K562 (cell line): ENCODE measurements around the gene PRPF6. TPM values are rescaled to one million over a fixed set of nuclear protein-coding genes. Genes with fewer than 3 reads are reported as not detected.

Experiments used
- ATF3 ChIP-seq, 2 experiments: fragments of 450-650 bp in 1 of 2; sonication (generic) in 1 of 2; formaldehyde crosslinking in 1 of 2; IDR thresholded peaks in 1 of 2; conservative IDR thresholded peaks in 1 of 2; 2 replicates each; pipeline versions ENCODE4 v1.6.1 to v1.8.1; 2016 to 2023; ENCODE audit warnings: mild to moderate bottlenecking in 2 of 2, moderate library complexity in 2 of 2, inconsistent platforms in 1 of 2, missing genetic modification reagents in 1 of 2
- CBX8 ChIP-seq: fragments of 200-600 bp; sonication (generic); IDR thresholded peaks from 2 replicates; pipeline ENCODE4 v1.6.1; 2012; ENCODE audit warnings: borderline replicate concordance, mixed run types, low read depth, mild to moderate bottlenecking, moderate library complexity, mixed read lengths, low read length, control low read depth, inconsistent platforms; ENCODE audit not compliant: poor library complexity, severe bottlenecking; ENCODE audit errors: extremely low read depth
- ELK3 ChIP-seq: fragments of 450-650 bp; formaldehyde crosslinking; IDR thresholded peaks from 2 replicates; pipeline ENCODE4 v1.4.0; 2020; ENCODE audit warnings: mild to moderate bottlenecking
- EP400 ChIP-seq: fragments of 450-650 bp; IDR thresholded peaks from 2 replicates; pipeline ENCODE4 v1.6.1; 2017; ENCODE audit warnings: antibody characterized with exemption, mild to moderate bottlenecking, moderate library complexity
- FIP1L1 ChIP-seq: fragments of 200-400 bp; formaldehyde crosslinking; IDR thresholded peaks from 2 replicates; pipeline ENCODE4 v1.6.1; 2018; ENCODE audit warnings: mild to moderate bottlenecking, low read depth, low read length; ENCODE audit not compliant: poor library complexity, severe bottlenecking
- FUS ChIP-seq: fragments of 200-400 bp; formaldehyde crosslinking; optimal IDR thresholded peaks from 2 replicates; pipeline ENCODE3; 2017; ENCODE audit warnings: low read depth, low read length
- MAFK ChIP-seq: IDR thresholded peaks from 2 replicates; pipeline ENCODE4 v1.6.1; 2011; ENCODE audit warnings: low read length, improper control_type of control experiment
- MAX ChIP-seq: sonication (generic); formaldehyde crosslinking; IDR thresholded peaks from 2 replicates; pipeline ENCODE4 v1.9.0; 2022; ENCODE audit warnings: mild to moderate bottlenecking, missing genetic modification reagents
- MAZ ChIP-seq, 2 experiments: fragments of 450-650 bp in 1 of 2; sonication (generic) in 1 of 2; formaldehyde crosslinking; IDR thresholded peaks in 1 of 2; conservative IDR thresholded peaks in 1 of 2; 2 replicates each; pipeline versions ENCODE4 v1.4.0 to v1.5.0; 2020; ENCODE audit warnings: mild to moderate bottlenecking in 1 of 2, missing genetic modification reagents in 1 of 2
- NCOA4 ChIP-seq: fragments of 450-650 bp; IDR thresholded peaks from 2 replicates; pipeline ENCODE4 v1.6.1; 2018; ENCODE audit warnings: mild to moderate bottlenecking; ENCODE audit not compliant: partially characterized antibody
- NRF1 ChIP-seq, 2 experiments: fragments of 450-650 bp; IDR thresholded peaks in 1 of 2; conservative IDR thresholded peaks in 1 of 2; 2 replicates each; pipeline ENCODE4 v1.6.1; 2014; ENCODE audit warnings: mild to moderate bottlenecking in 2 of 2
- RAD51 ChIP-seq: fragments of 450-650 bp; IDR thresholded peaks from 2 replicates; pipeline ENCODE4 v1.7.1; 2016; ENCODE audit warnings: low read depth, mild to moderate bottlenecking, borderline replicate concordance
- TBL1XR1 ChIP-seq, 2 experiments: IDR thresholded peaks; 2 replicates each; pipeline ENCODE4 v1.6.1; 2012; ENCODE audit warnings: improper control_type of control experiment in 2 of 2, low read length in 2 of 2, mild to moderate bottlenecking in 1 of 2
- TCF3 ChIP-seq: sonication (generic); formaldehyde crosslinking; IDR thresholded peaks from 2 replicates; pipeline ENCODE4 v1.4.0; 2020; ENCODE audit warnings: mild to moderate bottlenecking, missing genetic modification reagents
- TCF7 ChIP-seq: sonication (generic); IDR thresholded peaks from 2 replicates; pipeline ENCODE4 v1.6.1; 2016; ENCODE audit warnings: antibody characterized with exemption, borderline replicate concordance
- ZC3H11A ChIP-seq: IDR thresholded peaks from 2 replicates; pipeline ENCODE4 v1.6.1; 2012; ENCODE audit warnings: low read depth, low read length, improper control_type of control experiment
- ZNF239 ChIP-seq: fragments of 250-450 bp; sonication (Bioruptor Pico); IDR thresholded peaks from 2 replicates; pipeline ENCODE4 v1.4.0; 2020; ENCODE audit warnings: mild to moderate bottlenecking
- ZNF263 ChIP-seq: sonication (generic); formaldehyde crosslinking; IDR thresholded peaks from 2 replicates; pipeline ENCODE4 v1.8.0; 2022; ENCODE audit warnings: mild to moderate bottlenecking, missing genetic modification reagents, borderline replicate concordance
- ZNF282 ChIP-seq: sonication (generic); formaldehyde crosslinking; IDR thresholded peaks from 2 replicates; pipeline ENCODE4 v1.8.1; 2023; ENCODE audit warnings: missing genetic modification reagents
- ZNF354B ChIP-seq: fragments of 250-450 bp; sonication (Bioruptor Pico); IDR thresholded peaks from 2 replicates; pipeline ENCODE4 v1.4.0; 2020
- ZNF76 ChIP-seq: fragments of 250-450 bp; sonication (Bioruptor Pico); IDR thresholded peaks from 2 replicates; pipeline ENCODE4 v1.4.0; 2020; ENCODE audit warnings: mild to moderate bottlenecking, moderate library complexity, borderline replicate concordance
- ZNF79 ChIP-seq: fragments of 250-450 bp; sonication (Bioruptor Pico); IDR thresholded peaks from 2 replicates; pipeline ENCODE4 v1.4.0; 2020; ENCODE audit warnings: low read depth, mild to moderate bottlenecking, moderate library complexity
- polyA plus RNA-seq, 8 experiments: library from polyadenylated mRNA; depleted of rRNA in 4 of 8; stranded (reverse) in 5 of 8; unstranded in 3 of 8; fragments of >200 nt; fragmentation: Nextera tagmentation in 2 of 8; fragmentation: Illumina TruSeq in 1 of 8; extraction: Ambion mirVana in 2 of 8; extraction: Trizol in 1 of 8; gene quantifications; 2 replicates each; pipeline versions ENCODE4 v1.2.1 to v1.2.3, GENCODE V29; 2011 to 2014; ENCODE audit warnings: inconsistent platforms in 1 of 8, missing spikeins in 1 of 8
- total RNA-seq, 7 experiments: library from RNA; depleted of rRNA in 6 of 7; stranded (reverse); fragments of >200 nt in 6 of 7; fragmentation: Illumina TruSeq in 2 of 7; extraction: Trizol in 2 of 7; gene quantifications; 2 replicates each; pipeline versions ENCODE4 v1.2.1 to v1.2.3, GENCODE V29; 2011 to 2021; ENCODE audit warnings: low replicate concordance in 1 of 7

PRPF6 gene
- total and polyA plus RNA-seq, 9 of the 15 experiments (the other 6 are each of a cell fraction or from before 2014, with no cell fraction given), result 4.2 to 83.2 (median 59.9) TPM

GRCh38 chr20:63955827-63956663 lies 24.9 kb upstream of the PRPF6 start, which contains the start of gene UCKL1 (continued):
- TF ChIP-seq ATF3 (IDR thresholded peaks at IDR 0.05), result no peak
- 0 out of 2 replicates have a peak, but pooled peaks have one; percentile 42 for TF ChIP-seq ATF3 (CRISPR knock-in tag; conservative IDR thresholded peaks at IDR 0.05)
- peak; percentile 86; the same call in 1 of the 2 replicates for TF ChIP-seq ZNF282 (CRISPR knock-in tag)
- peak; percentile 78; the same call in 1 of the 2 replicates for TF ChIP-seq RAD51
- TF ChIP-seq NRF1 (conservative IDR thresholded peaks at IDR 0.05 in 1 of 2, IDR thresholded peaks at IDR 0.05 in 1 of 2), result peak; percentile 84 to 86
- 0 out of 2 replicates have a peak, but pooled peaks have one; percentile 29 for TF ChIP-seq ZNF79 (CRISPR knock-in tag)
- TF ChIP-seq MAX (CRISPR knock-in tag), result peak; percentile 92
- TF ChIP-seq TCF3 (CRISPR knock-in tag), result 0 out of 2 replicates have a peak, but pooled peaks have one; percentile 19
- TF ChIP-seq ZNF263 (CRISPR knock-in tag), result peak; percentile 70
- peak; percentile 75; the same call in 1 of the 2 replicates for TF ChIP-seq EP400
- TF ChIP-seq MAFK, result no peak
- TF ChIP-seq MAZ (CRISPR knock-in tag; conservative IDR thresholded peaks at IDR 0.05 in 1 of 2, IDR thresholded peaks at IDR 0.05 in 1 of 2), result peak; percentile 59 to 60; a peak in 3 of 4 replicates
- TF ChIP-seq FIP1L1, result peak; percentile 88
- 0 out of 4 replicates have a peak, but pooled peaks of 1 of the 2 experiments have one; percentile 17 for TF ChIP-seq TBL1XR1 (IDR thresholded peaks at IDR 0.05; ENCODE audit: low read length in 2 of 2)
- no peak; the same call in 1 of the 2 replicates for TF ChIP-seq TCF7
- peak; percentile 13 for TF ChIP-seq FUS
- 0 out of 2 replicates have a peak, but pooled peaks have one; percentile 50 for TF ChIP-seq ZC3H11A
- no peak for TF ChIP-seq ZNF354B
- TF ChIP-seq ELK3 (CRISPR knock-in tag), result no peak
- TF ChIP-seq ZNF239, result 0 out of 2 replicates have a peak, but pooled peaks have one; percentile 27
- peak; percentile 93 for TF ChIP-seq ZNF76 (CRISPR knock-in tag)
- no peak for TF ChIP-seq CBX8
- TF ChIP-seq NCOA4, result no peak
